Heart left ventricle (tissue), 13 donors: Measurements from ENCODE around the gene CHMP2A.

Experiments
- CTCF ChIP-seq, 12 donors: fragments of 200-600 bp; sonication (generic) in 4 of 12; IDR thresholded peaks; one replicate each; pipeline versions ENCODE4 v1.5.0 to v1.8.0; 2018 to 2022; ENCODE audit warnings: antibody characterized with exemption in 12 of 12, mild to moderate bottlenecking in 5 of 12
- POLR2A ChIP-seq, 2 donors: fragments of 450-650 bp; IDR thresholded peaks; one replicate each; pipeline ENCODE4 v1.6.1; 2017; ENCODE audit warnings: antibody characterized with exemption in 2 of 2, mild to moderate bottlenecking in 2 of 2, moderate library complexity in 2 of 2
- donor health status: ischemic (EF 13 %, LVEDD 7.1; RV severe dilation, severe dysfunction).
- donor health status: DM: no; HTN: yes; CAD: no.
- donor health status: DM: no; HTN: no; CAD: no.
- donor health status: ischemic (EF 25% LVEDD 6.9; RV normal size, moderate dysfunction).
- donor health status: ischemic (EF 25% LVEDD 5.7; RV mildly dilated, moderate dysfunction).
- donor health status: ischemic (EF 35%, LVEDD 5.7; RV mildly dilated, moderate dysfunction).
- donor health status: nonischemic (EF 11% LVEDD 7.7; RV severe dilation, severe dysfunction).
- donor health status: DM: yes; HTN: yes; CAD: no.
- donor health status: PGD.
- donor health status: ischemic (EF 29% LVEDD 5.4; RV normal size, mild dysfunction).
- donor health status: nonischemic (EF 23%, LVEDD 6.1; RV moderate dilation, normal function).

- TF ChIP-seq CTCF (IDR thresholded peaks at IDR 0.05) (no peak), POLR2A (IDR thresholded peaks at IDR 0.05) (no peak)
These were observed 32.2 kb downstream of the CHMP2A start for GRCh38 chr19:58522709-58523108.
